ENCODE data around the gene PLXDC2. TPM values are rescaled to one million over a fixed set of nuclear protein-coding genes. Genes with fewer than 3 reads are reported as not detected.

Gene PLXDC2
- total RNA-seq, 2 donors from 2014 or later = 19.5 to 26.4 TPM

- H3K36me3 Mint-ChIP-seq (ENCODE audit: low read depth) = peaks cover 7% of the 10 kb centered on the region
- WGBS, 2 experiments (ENCODE audit: insufficient coverage in 1 of 2, insufficient read length in 1 of 2) = 86 to 90% methylated on average over 3 of the region's 3 CpGs
- DNase-seq = no peak
- H3K4me1 ChIP-seq (ENCODE audit: control insufficient read depth, insufficient read depth, low read length) = no peaks in the 10 kb centered on the region
- no peaks in the 10 kb centered on the region for H3K27me3 Mint-ChIP-seq (ENCODE audit: insufficient read depth)
- H3K27ac ChIP-seq (ENCODE audit: low read depth, low read length) = no peak overlapping the region
- H3K9ac ChIP-seq (ENCODE audit: extremely low read depth, low read length, poor library complexity, severe bottlenecking) = no peak overlapping the region
- no peak overlapping the region for H3K4me3 ChIP-seq (ENCODE audit: low read length)
- H3K9me3 ChIP-seq (ENCODE audit: control insufficient read depth, low read length) = no peaks in the 10 kb centered on the region
- no peak for TF ChIP-seq CTCF (conservative IDR thresholded peaks at IDR 0.05)
- no peaks in the 10 kb centered on the region for H3K36me3 ChIP-seq (ENCODE audit: control insufficient read depth, insufficient read depth, low read length)
- H3K9me3 Mint-ChIP-seq = peaks cover 2% of the 10 kb centered on the region
- H3K4me1 Mint-ChIP-seq = peaks cover 5% of the 10 kb centered on the region
- H3K4me3 Mint-ChIP-seq = no peak overlapping the region
- no peak overlapping the region for H3K27ac Mint-ChIP-seq
- H3K27me3 ChIP-seq (ENCODE audit: control insufficient read depth, insufficient read depth, low read length, poor library complexity, severe bottlenecking) = no peaks in the 10 kb centered on the region
Measured at GRCh38 chr10:19895500-19895899, 79.3 kb downstream of the PLXDC2 start.

- Histone ChIP-seq H3K27me3 (ENCODE audit: control insufficient read depth, insufficient read depth, low read length, poor library complexity, severe bottlenecking) (no peaks in the 10 kb centered on the region), H3K4me1 (ENCODE audit: control insufficient read depth, insufficient read depth, low read length) (no peaks in the 10 kb centered on the region), H3K4me3 (ENCODE audit: low read length) (no peak overlapping the region), H3K9ac (ENCODE audit: extremely low read depth, low read length, poor library complexity, severe bottlenecking) (no peak overlapping the region), H3K27ac (ENCODE audit: low read depth, low read length) (no peak overlapping the region), H3K36me3 (ENCODE audit: control insufficient read depth, insufficient read depth, low read length) (no peaks in the 10 kb centered on the region), H3K9me3 (ENCODE audit: control insufficient read depth, low read length) (no peaks in the 10 kb centered on the region)
- peaks cover 23% of the 10 kb centered on the region for H3K4me1 Mint-ChIP-seq
- H3K27me3 Mint-ChIP-seq (ENCODE audit: insufficient read depth) = no peaks in the 10 kb centered on the region
- no peak for TF ChIP-seq CTCF (conservative IDR thresholded peaks at IDR 0.05)
- no peaks in the 10 kb centered on the region for H3K9me3 Mint-ChIP-seq
- H3K36me3 Mint-ChIP-seq (ENCODE audit: low read depth) = no peaks in the 10 kb centered on the region
- H3K4me3 Mint-ChIP-seq = no peak overlapping the region
- H3K27ac Mint-ChIP-seq = no peak overlapping the region
- 78% methylated on average over 2 of the region's 2 CpGs; no CpG with 5 or more reads in 1 of the 2 experiments for WGBS, 2 experiments (ENCODE audit: insufficient coverage in 1 of 2, insufficient read length in 1 of 2)
- DNase-seq = no peak
Measured at GRCh38 chr10:19902456-19902855, 86.2 kb downstream of the PLXDC2 start.

GRCh38 chr10:19904202-19904661, 88.0 kb downstream of the PLXDC2 start:
- no peak overlapping the region for H3K9ac ChIP-seq (ENCODE audit: extremely low read depth, low read length, poor library complexity, severe bottlenecking)
- H3K9me3 ChIP-seq (ENCODE audit: control insufficient read depth, low read length) = no peaks in the 10 kb centered on the region
- no peaks in the 10 kb centered on the region for H3K36me3 ChIP-seq (ENCODE audit: control insufficient read depth, insufficient read depth, low read length)
- H3K9me3 Mint-ChIP-seq = no peaks in the 10 kb centered on the region
- H3K4me1 ChIP-seq (ENCODE audit: control insufficient read depth, insufficient read depth, low read length) = no peaks in the 10 kb centered on the region
- TF ChIP-seq CTCF (conservative IDR thresholded peaks at IDR 0.05) = no peak
- H3K4me1 Mint-ChIP-seq = peaks cover 30% of the 10 kb centered on the region
- H3K27me3 Mint-ChIP-seq (ENCODE audit: insufficient read depth) = no peaks in the 10 kb centered on the region
- no peaks in the 10 kb centered on the region for H3K27me3 ChIP-seq (ENCODE audit: control insufficient read depth, insufficient read depth, low read length, poor library complexity, severe bottlenecking)
- DNase-seq = no peak
- H3K27ac ChIP-seq (ENCODE audit: low read depth, low read length) = peak overlapping the region; percentile 19
- no peak overlapping the region for H3K4me3 ChIP-seq (ENCODE audit: low read length)
- H3K36me3 Mint-ChIP-seq (ENCODE audit: low read depth) = no peaks in the 10 kb centered on the region
- H3K27ac Mint-ChIP-seq = peak overlapping the region; percentile 65
- no peak overlapping the region for H3K4me3 Mint-ChIP-seq
- WGBS, 2 experiments (ENCODE audit: insufficient coverage in 1 of 2, insufficient read length in 1 of 2) = 93% methylated on average over 1 of the region's 1 CpG; no CpG with 5 or more reads in 1 of the 2 experiments
